GM19324 (cell line): ENCODE data around the gene GPC6.
"Not testable (repeated sequence)": the region's sequence is repeated elsewhere in the genome, so short reads cannot be mapped to it uniquely, and the experiment has no call there.

Source experiments
- ATAC-seq: cut with Tn5 transposase; IDR thresholded peaks from one replicate; pipeline ENCODE4 v1.9.1; 2021; ENCODE audit warnings: mild to moderate bottlenecking, moderate library complexity; ENCODE audit not compliant: unreplicated experiment, low FRiP score

The GPC6 gene

DNA sequence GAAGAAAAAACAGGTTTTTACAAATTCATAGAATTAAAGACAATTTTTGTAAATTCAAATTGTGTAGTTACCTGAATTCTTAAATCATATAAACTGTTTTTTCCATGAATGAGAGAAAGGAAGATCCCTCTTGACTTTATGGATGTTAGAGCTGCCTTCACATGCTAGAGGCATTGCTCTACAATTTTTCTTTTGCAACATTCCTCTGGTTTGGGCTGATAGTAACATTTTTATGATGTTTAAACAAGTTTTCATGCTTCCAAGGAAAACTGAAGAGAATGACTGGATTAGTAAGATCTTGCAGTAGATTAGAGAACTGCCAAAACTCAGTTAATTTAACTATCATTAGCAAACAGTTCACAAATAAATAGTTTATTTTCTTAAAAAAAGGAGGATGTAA, 250.6 kb downstream of the GPC6 start:
- ATAC-seq = no peak

DNA sequence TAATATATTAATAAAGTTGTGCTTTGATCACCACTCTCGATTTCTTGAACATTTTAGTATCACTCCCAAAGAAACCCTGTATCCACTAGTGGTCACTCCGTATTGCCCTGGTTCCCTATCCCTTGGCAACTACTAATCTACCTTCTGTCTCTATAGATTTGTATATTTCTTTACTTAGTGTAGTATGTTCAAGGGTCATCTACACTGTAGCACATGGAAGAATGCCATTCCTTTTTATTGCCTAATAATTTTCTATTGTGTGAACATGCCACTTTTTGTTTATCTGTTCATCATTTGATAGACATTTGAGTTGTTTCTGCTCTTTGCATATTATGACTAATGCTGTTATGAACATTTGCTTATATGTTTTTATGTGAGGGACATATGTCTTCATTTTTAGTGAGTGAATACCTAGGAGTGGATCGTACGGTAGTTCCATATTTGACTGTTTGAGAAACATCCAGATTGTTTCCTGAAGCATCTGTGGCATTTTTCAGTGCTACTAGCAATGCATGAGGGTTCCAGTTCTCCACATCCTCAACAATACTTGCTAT, 254.0 kb downstream of the GPC6 start:
- no peak for ATAC-seq

DNA sequence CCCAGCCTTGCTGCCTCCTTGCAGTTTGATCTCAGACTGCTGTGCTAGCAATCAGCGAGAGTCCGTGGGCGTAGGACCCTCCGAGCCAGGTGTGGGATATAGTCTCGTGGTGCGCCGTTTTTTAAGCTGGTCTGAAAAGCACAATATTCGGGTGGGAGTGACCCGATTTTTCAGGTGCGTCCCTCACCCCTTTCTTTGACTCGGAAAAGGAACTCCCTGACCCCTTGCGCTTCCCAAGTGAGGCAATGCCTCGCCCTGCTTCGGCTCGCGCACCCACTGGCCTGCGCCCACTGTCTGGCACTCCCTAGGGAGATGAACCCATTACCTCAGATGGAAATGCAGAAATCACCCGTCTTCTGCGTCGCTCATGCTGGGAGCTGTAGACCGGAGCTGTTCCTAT, 269.5 kb downstream of the GPC6 start:
- ATAC-seq = not testable (repeated sequence)

DNA sequence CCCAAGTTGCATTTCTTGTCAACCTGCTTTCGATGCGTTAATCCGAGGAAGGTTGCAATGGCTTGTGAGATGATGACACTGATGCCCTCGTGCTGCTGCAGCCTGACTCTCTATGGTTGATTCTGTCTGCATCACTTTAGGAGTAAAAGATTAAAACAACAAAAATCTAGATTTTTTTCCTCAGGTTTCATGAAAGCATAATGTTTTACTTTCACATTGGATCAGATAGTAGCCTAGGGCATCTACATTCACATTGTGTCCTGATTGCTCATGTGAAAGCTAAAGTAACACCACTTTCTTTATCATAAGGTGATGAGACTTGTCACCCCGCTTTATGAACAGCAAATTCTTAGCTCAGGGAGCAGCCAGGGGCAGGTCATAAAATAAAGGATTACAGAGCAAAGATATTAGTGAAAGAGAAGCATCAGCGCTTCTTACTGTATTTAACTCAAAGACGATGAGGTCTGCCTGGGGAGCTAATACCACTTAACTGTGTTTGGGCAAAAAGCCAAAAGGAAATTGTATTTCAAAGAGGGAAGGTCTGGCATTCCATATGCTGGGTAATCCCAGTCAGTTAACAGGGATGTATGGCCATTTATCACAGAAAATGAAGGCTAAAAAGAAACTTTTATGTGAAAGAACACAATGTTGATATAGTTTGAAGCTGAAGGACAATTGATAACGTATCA, 270.5 kb downstream of the GPC6 start:
- no peak for ATAC-seq

DNA sequence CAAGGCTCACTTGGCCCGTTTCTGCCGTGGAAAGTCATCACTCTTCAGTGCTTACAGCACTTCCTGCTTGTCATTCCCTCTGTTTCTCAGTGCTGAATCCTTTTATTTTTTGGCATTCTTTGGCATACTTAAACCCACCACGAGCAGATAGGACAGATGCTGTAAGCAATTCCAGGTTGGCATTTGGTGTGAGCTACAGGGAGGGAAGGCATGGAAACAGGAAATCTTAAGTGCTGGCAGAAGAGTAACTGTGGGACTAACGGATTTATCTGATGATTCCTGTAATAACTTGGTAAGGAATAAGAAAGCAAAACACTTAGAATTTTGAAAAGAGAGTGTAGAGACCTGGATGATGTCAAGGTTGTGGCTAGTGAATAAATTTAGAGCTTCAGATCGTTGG, 273.4 kb downstream of the GPC6 start:
- no peak for ATAC-seq

DNA sequence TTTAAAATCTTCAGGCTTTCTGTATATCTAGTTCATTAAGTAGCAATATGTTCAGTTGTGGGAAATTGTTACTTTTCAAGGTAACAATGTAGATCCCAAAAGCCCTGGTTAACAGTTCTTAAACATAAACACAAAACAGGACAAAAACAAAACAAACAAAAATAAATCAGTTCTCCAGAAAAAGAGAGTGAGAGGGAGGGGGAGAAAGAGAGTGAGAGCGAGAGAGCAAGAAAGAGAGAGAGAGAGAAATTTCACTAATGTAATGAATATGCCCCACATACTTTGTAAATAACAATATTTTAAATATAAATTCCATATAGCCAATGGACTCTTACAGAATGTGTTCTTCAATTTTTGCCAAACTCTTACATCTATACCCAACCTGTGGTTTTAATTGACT, 275.5 kb downstream of the GPC6 start:
- no peak for ATAC-seq

DNA sequence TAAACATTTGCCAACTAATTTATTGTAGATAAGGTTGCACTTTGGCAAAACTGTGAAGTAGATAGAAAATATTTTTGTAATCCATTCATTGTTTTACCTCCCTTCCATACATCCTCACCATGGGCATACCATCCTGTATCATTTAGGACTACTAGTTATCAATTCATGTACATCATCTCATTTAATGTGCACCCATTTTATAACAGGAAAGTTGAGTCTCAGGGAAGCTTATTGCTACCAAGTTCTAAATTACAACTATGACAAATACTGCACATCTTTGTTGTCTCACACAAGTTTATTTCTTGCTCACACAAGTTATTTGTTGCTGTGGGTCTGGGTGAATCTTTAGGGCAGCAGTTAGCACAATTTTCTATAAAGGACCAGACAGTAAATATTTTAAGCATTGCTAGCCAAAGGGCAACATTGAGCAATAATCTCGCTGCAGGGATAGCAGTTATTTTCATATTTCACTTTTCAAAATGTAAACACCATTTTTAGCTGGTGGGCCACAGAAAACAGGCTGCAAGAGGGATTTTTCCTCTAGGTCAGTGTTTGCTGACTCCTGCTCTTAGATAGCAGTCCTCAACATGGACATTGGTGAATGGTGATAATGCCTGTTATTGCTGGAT, 276.5 kb downstream of the GPC6 start:
- ATAC-seq = no peak

DNA sequence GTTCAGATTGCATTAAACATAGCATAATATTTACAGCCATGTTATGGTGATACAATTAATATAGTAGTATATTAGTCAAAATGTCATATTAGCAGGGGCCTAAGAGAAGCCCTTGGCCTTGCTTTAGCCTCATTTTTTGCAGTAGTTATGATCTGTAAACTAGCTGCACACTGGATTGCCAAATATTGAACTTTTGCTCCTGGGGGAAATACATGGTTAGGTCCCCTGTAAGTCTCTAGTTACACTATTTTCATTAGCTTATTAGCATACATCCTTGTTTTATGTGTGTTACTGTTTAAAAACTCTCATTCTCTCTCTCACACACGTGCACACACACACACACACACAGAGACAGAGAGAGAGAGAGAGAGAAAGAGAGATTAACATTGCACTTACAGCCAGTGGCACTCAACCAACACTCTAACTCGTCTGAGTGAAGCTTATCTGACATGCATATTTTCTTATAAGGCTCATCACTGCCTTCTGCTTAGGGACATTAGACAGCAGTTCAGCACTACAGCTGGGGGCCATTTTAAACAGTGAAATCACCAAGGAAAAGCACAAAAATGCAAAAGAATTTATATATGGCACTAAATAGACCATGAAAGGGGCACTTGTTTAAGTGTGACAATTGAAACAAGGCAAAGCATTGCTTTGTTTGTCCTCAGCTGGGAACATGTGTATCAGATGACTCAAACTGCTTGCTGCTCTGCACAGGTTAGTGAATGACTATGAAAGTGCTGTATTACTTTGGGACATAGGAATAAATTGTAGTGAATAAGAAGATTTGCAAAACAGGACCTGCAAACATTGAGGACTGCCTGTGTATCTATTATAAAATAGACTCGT, 278.7 kb downstream of the GPC6 start:
- no peak for ATAC-seq

DNA sequence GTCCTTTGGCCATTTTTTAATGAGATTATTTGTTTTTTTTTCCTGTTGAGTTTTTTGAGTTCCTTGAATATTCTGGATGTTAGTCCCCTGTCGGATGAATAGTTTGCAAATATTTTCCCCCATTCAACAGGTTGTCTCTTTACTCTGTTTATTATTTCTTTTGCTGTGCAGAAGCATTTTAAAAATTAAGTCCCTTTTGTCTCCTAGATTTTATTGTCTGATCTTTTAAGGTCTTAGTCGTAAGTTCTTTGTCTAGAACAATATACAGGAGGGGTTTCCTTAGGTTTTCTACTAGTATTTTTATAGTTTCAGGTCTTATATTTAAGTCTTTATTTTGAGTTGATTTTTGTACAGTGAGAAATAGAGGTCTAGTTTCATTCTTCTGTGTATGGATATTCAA, 284.4 kb downstream of the GPC6 start:
- ATAC-seq = no peak

DNA sequence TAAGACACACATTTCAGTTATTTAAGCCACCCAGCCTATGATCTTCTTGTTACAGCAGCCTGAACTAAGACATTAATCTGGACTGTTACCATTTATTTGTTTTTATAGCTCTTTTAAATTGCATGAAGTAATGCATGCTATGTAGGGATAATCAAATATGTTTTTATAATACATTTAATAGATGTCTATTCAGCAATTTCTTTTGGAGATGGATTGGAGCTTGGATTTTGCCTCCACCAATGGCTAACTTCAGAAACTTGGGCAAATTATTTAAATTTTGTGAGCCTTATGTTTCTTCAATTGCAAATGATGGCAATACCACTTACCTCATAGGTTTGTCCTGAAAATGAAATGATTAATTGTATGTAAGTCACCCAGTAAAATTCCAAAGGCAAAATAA, 288.7 kb downstream of the GPC6 start:
- ATAC-seq = no peak

DNA sequence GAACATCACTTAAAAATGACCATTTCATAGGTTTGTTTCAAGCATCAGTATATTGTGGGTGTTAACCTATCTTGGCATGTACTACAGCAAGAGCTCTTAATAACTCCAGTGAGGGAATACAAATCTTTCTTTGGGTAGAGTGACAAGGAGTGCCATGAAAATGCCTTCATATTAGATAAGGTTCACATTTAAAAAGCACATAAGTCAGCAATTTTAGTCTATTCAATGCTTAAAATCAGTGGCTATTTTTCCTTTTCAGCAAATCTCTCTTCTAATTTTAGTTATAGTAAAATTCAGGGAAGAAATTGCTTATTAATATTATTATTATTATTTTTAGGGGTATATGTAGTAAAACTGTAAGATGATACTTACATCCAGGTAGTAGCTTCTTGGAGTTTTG, 291.1 kb downstream of the GPC6 start:
- no peak for ATAC-seq

DNA sequence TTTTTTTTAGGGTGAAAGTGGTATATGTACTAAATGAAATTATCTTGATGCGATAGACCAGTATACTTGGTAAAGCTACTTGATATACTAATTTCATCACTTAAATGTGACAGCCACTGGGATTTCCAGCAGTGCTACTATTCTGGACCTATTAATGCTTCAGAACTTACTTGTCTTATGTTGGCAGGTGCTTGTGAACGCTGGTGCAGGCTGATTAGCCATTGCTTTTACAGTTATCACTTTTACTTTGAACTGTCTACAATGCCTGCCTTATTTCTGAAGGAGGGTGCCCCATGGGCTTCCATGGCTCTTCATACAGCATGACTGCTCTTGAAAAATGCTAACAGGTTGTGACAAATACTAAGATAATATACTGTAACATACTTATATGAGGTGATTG, 294.7 kb downstream of the GPC6 start:
- no peak for ATAC-seq

DNA sequence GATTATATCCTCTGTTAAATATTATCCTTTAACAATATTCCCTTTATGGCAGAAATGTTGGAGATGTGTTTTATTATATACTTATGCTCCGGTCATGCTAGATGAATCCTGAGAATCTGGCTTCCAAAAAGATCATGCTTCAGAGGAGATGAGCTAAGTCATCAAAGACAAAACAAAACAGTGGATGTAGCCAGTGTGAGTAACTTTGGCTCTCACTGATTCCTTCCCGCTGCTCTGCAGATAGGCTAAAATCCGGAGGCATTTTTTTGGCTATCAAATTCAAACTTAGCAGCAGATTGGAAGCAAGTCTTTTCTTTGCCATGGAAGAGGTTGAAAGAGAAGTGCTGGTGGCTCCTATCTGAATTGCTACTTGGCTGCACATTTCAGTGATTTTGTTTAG, 295.9 kb downstream of the GPC6 start:
- no peak for ATAC-seq

DNA sequence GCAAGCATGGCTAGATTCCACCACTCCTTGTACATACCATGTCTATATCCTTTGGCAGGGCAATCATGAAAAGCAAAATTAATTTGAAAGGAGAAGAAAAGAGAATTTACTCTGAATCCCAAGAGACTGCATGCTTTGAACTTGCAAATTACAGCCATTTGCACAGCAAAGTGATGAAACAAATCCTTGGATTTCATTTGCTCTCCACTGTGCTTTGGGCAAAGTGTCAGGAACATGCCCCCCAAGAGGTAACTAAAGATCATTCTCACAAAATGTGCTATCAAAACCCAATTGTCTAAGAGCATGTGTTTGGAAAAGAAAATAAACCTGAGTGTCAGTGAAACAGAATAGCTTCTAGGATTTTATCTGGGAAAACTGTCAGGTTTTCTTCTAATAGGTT, 298.5 kb downstream of the GPC6 start:
- no peak for ATAC-seq

DNA sequence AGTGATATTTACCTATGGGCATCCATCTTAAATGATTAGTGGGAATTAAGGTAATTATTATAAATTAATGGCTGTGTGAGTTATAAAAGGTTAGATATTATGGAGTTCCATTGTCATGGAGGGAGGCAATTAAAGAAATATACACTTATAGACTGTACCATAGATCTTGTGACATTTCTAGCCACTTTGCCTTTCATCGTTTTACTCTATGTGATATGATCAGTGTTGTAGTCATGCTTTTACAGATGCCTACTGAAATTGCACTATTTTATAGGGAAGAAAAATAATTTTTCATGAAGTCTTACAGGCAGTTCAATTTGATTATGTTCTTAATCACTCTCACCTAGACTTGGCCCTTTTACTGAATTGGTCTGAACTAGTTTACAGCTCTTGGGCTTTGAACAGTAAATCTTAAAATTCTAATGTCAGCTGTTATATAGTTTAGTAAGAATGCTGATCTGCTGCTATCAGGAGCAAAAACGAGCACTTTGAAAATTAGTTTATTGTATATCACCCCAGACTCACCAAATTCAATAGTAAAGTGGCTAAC, 301.2 kb downstream of the GPC6 start:
- no peak for ATAC-seq

DNA sequence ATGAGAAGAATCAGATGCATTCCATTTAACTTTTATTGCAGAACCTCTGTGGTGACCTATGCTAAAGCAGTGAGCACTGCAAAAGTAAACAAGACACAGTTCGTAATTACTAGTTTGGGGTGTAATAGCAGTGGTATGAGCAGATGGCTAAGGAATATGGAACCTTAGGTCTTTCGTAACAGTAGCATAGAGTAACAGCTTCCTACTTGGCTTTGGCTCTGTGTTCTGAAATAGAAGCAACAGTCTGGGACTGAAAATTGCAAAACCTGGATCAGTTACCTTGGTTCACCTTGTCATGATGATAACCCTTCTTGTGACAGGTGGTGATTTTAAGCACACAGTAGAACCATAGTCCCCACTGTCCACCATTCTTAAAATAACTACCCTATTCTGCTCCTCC, 303.4 kb downstream of the GPC6 start:
- ATAC-seq = no peak

DNA sequence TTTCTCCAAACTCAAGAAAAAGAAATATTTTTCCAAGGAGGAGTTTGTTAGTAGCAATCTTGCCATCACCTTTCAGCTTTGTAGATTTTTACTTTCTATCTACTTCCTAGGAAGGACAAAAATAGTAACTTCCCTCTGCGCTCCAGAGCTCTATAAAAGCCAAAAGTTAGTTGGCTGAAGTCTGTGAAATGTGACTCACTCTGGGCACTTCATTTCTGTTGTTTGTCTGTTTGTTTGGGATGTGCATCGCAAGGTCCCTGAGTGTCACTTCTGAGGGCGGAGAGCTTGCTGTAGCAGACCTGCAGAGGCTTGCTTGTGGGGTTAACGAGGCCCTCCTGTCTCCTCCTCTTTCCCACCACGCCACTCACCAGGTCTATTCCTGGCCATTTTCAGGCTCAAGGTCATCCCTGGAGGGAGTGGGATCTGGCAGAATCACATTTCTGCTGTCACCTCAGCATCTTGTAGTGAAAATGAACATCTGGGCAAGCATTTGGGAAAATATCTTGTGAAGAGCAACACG, 307.6 kb downstream of the GPC6 start:
- no peak for ATAC-seq

DNA sequence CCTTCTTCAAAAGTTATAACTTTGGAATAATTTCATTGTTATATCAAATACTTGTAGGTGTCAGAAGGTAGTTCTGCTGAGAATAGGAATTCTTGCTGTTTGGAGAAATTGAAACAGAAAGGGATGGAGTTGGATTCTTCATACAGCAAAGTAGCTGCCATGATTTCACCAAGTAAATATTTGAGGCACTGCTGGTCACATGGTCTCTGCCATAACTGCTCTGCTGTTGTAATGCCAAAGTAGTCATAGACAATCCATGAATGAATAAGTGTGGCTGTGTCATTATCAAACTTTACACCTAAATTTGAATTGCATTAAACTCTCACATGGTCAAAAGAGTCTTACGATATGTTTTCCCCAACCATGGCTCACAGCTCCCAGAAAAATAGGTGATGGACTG, 308.6 kb downstream of the GPC6 start:
- ATAC-seq = no peak

DNA sequence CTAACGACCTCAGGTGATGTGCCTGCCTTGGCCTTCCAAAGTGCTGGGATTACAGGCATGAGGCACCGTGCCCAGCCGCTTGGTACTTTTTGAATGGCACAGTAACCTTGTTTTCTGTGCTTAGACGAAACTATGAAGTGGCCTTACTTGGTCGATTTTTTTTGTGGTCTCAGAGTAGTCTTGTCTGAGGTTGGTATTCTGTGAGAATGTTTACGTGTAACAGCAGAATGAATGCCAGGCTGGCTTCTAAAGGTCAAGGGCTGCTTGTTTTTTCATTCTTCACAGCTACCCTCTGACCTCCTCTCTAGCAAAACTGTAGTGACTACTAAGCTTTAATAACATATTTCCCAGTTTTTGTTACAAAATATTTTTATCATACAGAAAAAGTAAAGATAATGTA, 313.3 kb downstream of the GPC6 start:
- ATAC-seq = no peak

DNA sequence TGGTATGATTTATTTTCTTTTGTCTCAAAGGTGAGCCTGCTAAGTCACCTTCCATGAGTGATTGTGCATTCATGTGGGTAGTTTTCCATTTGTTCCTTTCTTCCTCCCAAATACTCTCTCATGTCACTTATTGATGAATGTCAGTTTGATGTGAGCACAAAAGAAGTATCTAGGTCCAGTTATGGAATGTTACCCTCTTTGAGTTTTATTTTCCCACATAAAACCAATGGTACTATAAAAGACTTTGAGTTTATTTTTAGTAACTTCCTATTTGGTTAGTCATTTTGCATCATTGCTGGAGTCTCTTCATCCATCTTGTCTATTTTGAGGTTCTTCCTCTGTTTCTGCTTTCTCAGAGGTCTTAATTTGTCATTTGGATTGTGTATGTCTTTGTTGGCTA, 321.3 kb downstream of the GPC6 start:
- ATAC-seq = no peak
